HCT116 (cell line): ENCODE measurements around the gene SEMA5A.

ENCODE experiments used
- CTCF ChIP-seq, 3 experiments: fragments of 200-600 bp in 1 of 3; sonication (generic) in 1 of 3; IDR thresholded peaks in 2 of 3; conservative IDR thresholded peaks in 1 of 3; 2 replicates each; pipeline ENCODE4 v1.5.1; 2012 to 2017; ENCODE audit warnings: low read depth in 2 of 3, low read length in 2 of 3, antibody characterized with exemption in 1 of 3, borderline replicate concordance in 1 of 3, control low read depth in 1 of 3, mild to moderate bottlenecking in 1 of 3, mixed read lengths in 1 of 3, mixed run types in 1 of 3, moderate library complexity in 1 of 3; ENCODE audit not compliant: insufficient read depth in 1 of 3
- EZH2 ChIP-seq: fragments of 200-600 bp; sonication (generic); IDR thresholded peaks from 2 replicates; pipeline ENCODE4 v1.6.1; 2017; ENCODE audit warnings: antibody characterized with exemption, mixed run types
- JUND ChIP-seq: IDR thresholded peaks from 2 replicates; pipeline ENCODE4 v1.6.1; 2012
- POLR2A ChIP-seq: IDR thresholded peaks from 2 replicates; pipeline ENCODE4 v1.7.0; 2011; ENCODE audit warnings: borderline replicate concordance; ENCODE audit not compliant: insufficient read depth, insufficient read length; ENCODE audit errors: extremely low read depth
- RAD21 ChIP-seq: IDR thresholded peaks from 2 replicates; pipeline ENCODE4 v1.6.1; 2012; ENCODE audit warnings: low read depth, mild to moderate bottlenecking

- TF ChIP-seq POLR2A: no peak
- no peak for TF ChIP-seq CTCF (IDR thresholded peaks at IDR 0.05 in 2 of 3, conservative IDR thresholded peaks at IDR 0.05 in 1 of 3; ENCODE audit: borderline replicate concordance in 1 of 3, insufficient read depth in 1 of 3, low read depth in 2 of 3, low read length in 2 of 3)
- no peak for TF ChIP-seq EZH2
- no peak for TF ChIP-seq JUND
- TF ChIP-seq RAD21: no peak
These were observed 372.4 kb downstream of the SEMA5A start for GRCh38 chr5:9173281-9174048.
